Suprapubic skin (tissue), 4 donors: ENCODE results near the gene ZDHHC1. TPM values are rescaled to one million over a fixed set of nuclear protein-coding genes. Genes with fewer than 3 reads are reported as not detected.
"Not testable (repeated sequence)": the region's sequence is repeated elsewhere in the genome, so short reads cannot be mapped to it uniquely, and the experiment has no call there.

Experiments used
- DNase-seq, 2 donors: peaks; one replicate each; pipeline ENCODE4 v3.0.0-alpha.2; 2019; ENCODE audit warnings: low spot score in 2 of 2
- H3K27ac ChIP-seq: fragments of 200-600 bp; sonication (generic); one replicate; pipeline ENCODE4 v1.5.1; 2019
- H3K27me3 ChIP-seq: fragments of 200-600 bp; sonication (generic); one replicate; pipeline ENCODE4 v1.5.1; 2019
- H3K36me3 ChIP-seq: fragments of 200-600 bp; sonication (generic); one replicate; pipeline ENCODE4 v1.5.1; 2019
- H3K4me1 ChIP-seq: fragments of 200-600 bp; sonication (generic); one replicate; pipeline ENCODE4 v1.5.1; 2019
- H3K4me3 ChIP-seq: fragments of 200-600 bp; sonication (generic); one replicate; pipeline ENCODE4 v1.5.1; 2019; ENCODE audit warnings: mild to moderate bottlenecking
- H3K9me3 ChIP-seq: fragments of 200-600 bp; sonication (generic); one replicate; pipeline ENCODE4 v1.5.1; 2019
- CTCF ChIP-seq, 2 donors: fragments of 200-600 bp in 1 of 2; fragments of 450-650 bp in 1 of 2; sonication (generic) in 1 of 2; IDR thresholded peaks; one replicate each; pipeline ENCODE4 v1.5.1; 2016 to 2019; ENCODE audit warnings: antibody characterized with exemption in 2 of 2, mild to moderate bottlenecking in 1 of 2, moderate library complexity in 1 of 2
- EP300 ChIP-seq: sonication (generic); formaldehyde crosslinking; IDR thresholded peaks from one replicate; pipeline ENCODE4 v1.6.1; 2017; ENCODE audit warnings: antibody characterized with exemption
- POLR2A ChIP-seq, 2 donors: fragments of 450-650 bp; IDR thresholded peaks; one replicate each; pipeline ENCODE4 v1.6.1; 2017; ENCODE audit warnings: antibody characterized with exemption in 2 of 2, mild to moderate bottlenecking in 2 of 2, moderate library complexity in 2 of 2
- POLR2AphosphoS5 ChIP-seq, 3 donors: sonication (generic); formaldehyde crosslinking; IDR thresholded peaks; one replicate each; pipeline ENCODE4 v1.6.1; 2017; ENCODE audit warnings: antibody characterized with exemption in 3 of 3
- WGBS: methylation state at CpG from one replicate; pipeline ENCODE4 v1.1.5; 2018; 5-methylcytosine and 5-hydroxymethylcytosine counted together
- total RNA-seq, 4 donors: library from RNA; depleted of rRNA; stranded (reverse); fragments of >200 nt; gene quantifications; one replicate each; pipeline ENCODE4 v1.1.0, GENCODE V29; 2016

Gene ZDHHC1
- total RNA-seq, 4 donors from 2014 or later, result 14.0 to 31.0 (median 23.8) TPM

GRCh38 chr16:67423015-67423414 is 6.7 kb upstream of the ZDHHC1 start:
- H3K9me3 ChIP-seq, result no peaks in the 10 kb centered on the region
- no peak for TF ChIP-seq CTCF (IDR thresholded peaks at IDR 0.05)
- TF ChIP-seq EP300, result no peak
- TF ChIP-seq POLR2A (IDR thresholded peaks at IDR 0.05), result no peak
- no peak for TF ChIP-seq POLR2AphosphoS5 (IDR thresholded peaks at IDR 0.05)
- no peak overlapping the region for H3K4me3 ChIP-seq
- WGBS, result 88% methylated on average over 5 of the region's 5 CpGs
- H3K27me3 ChIP-seq, result no peaks in the 10 kb centered on the region
- no peak for DNase-seq
- H3K36me3 ChIP-seq, result no peaks in the 10 kb centered on the region
- peaks cover 21% of the 10 kb centered on the region for H3K4me1 ChIP-seq
- H3K27ac ChIP-seq, result no peak overlapping the region

GRCh38 chr16:67421030-67421429 is 4.8 kb upstream of the ZDHHC1 start:
- no peak for DNase-seq
- no peak for TF ChIP-seq CTCF (IDR thresholded peaks at IDR 0.05)
- no peak for TF ChIP-seq POLR2A (IDR thresholded peaks at IDR 0.05)
- TF ChIP-seq EP300, result no peak
- TF ChIP-seq POLR2AphosphoS5 (IDR thresholded peaks at IDR 0.05), result no peak
- Histone ChIP-seq H3K27me3 (no peaks in the 10 kb centered on the region), H3K36me3 (no peaks in the 10 kb centered on the region), H3K4me1 (peaks cover 29% of the 10 kb centered on the region), H3K4me3 (no peak overlapping the region), H3K9me3 (no peaks in the 10 kb centered on the region), H3K27ac (no peak overlapping the region)
- 50% methylated on average over 4 of the region's 4 CpGs for WGBS

- TF ChIP-seq POLR2A (IDR thresholded peaks at IDR 0.05) (no peak), EP300 (no peak), POLR2AphosphoS5 (IDR thresholded peaks at IDR 0.05) (no peak), CTCF (IDR thresholded peaks at IDR 0.05) (no peak)
- H3K4me3 ChIP-seq, result no peak overlapping the region
- no peaks in the 10 kb centered on the region for H3K27me3 ChIP-seq
- DNase-seq, result no peak
- H3K27ac ChIP-seq, result no peak overlapping the region
- peaks cover 35% of the 10 kb centered on the region for H3K4me1 ChIP-seq
- H3K9me3 ChIP-seq, result no peaks in the 10 kb centered on the region
- no peaks in the 10 kb centered on the region for H3K36me3 ChIP-seq
- 76% methylated on average over 3 of the region's 3 CpGs for WGBS
Measured at GRCh38 chr16:67419931-67420330, 3.7 kb upstream of the ZDHHC1 start.

- no peak for TF ChIP-seq POLR2A (IDR thresholded peaks at IDR 0.05)
- TF ChIP-seq EP300, result no peak
- no peak for TF ChIP-seq CTCF (IDR thresholded peaks at IDR 0.05)
- no peak for TF ChIP-seq POLR2AphosphoS5 (IDR thresholded peaks at IDR 0.05)
- WGBS, result 91% methylated on average over 3 of the region's 3 CpGs
- H3K27ac ChIP-seq, result no peak overlapping the region
- H3K9me3 ChIP-seq, result no peaks in the 10 kb centered on the region
- peaks cover 37% of the 10 kb centered on the region for H3K4me1 ChIP-seq
- no peaks in the 10 kb centered on the region for H3K27me3 ChIP-seq
- no peak for DNase-seq
- H3K4me3 ChIP-seq, result no peak overlapping the region
- no peaks in the 10 kb centered on the region for H3K36me3 ChIP-seq
Measured at GRCh38 chr16:67419502-67419901, 3.2 kb upstream of the ZDHHC1 start.

GRCh38 chr16:67417333-67418061 is 1.2 kb upstream of the ZDHHC1 start:
- 75% methylated on average over 2 of the region's 2 CpGs for WGBS
- Histone ChIP-seq H3K9me3 (no peaks in the 10 kb centered on the region), H3K4me1 (peaks cover 41% of the 10 kb centered on the region), H3K4me3 (no peak overlapping the region), H3K27me3 (no peaks in the 10 kb centered on the region), H3K27ac (no peak overlapping the region), H3K36me3 (no peaks in the 10 kb centered on the region)
- TF ChIP-seq EP300 (no peak), POLR2A (IDR thresholded peaks at IDR 0.05) (no peak), POLR2AphosphoS5 (IDR thresholded peaks at IDR 0.05) (no peak)
- DNase-seq, result no peak

GRCh38 chr16:67415421-67415820 is 856 bp downstream of the ZDHHC1 start:
- H3K27me3 ChIP-seq, H3K36me3 ChIP-seq, H3K9me3 ChIP-seq, DNase-seq: not testable (repeated sequence)
- H3K4me1 ChIP-seq, result peaks cover 41% of the 10 kb centered on the region
- H3K4me3 ChIP-seq, result peak overlapping the region; percentile 77
- H3K27ac ChIP-seq, result peak overlapping the region; percentile 82
- 82% methylated on average over 19 of the region's 19 CpGs for WGBS
